DMS153 treated with DMSO at 0.1 percent for 48 hours (cell line): ENCODE data around the gene FOXN3.
A peak's percentile ranks its signal among the peaks of the same experiment; 100 is the strongest.

ENCODE experiments used
- DNase-seq: peaks from one replicate; lab custom pipeline; 2025; ENCODE audit not compliant: unreplicated experiment; lab: John Stamatoyannopoulos, UW

FOXN3 gene

GRCh38 chr14:89417091-89417464 is at the start of gene FOXN3:
Gene FOXN3 (minus strand): TSS chr14:89417233. CDS start chr14:89412476, 4,757 bp downstream.
- DNase-seq = peak; percentile 77

GRCh38 chr14:89466484-89466883 is 49.5 kb upstream of the FOXN3 start:
- DNase-seq = no peak

- no peak for DNase-seq
Observed at GRCh38 chr14:89465876-89466275, 48.8 kb upstream of the FOXN3 start.

- no peak for DNase-seq
Observed at GRCh38 chr14:89461256-89461655, 44.2 kb upstream of the FOXN3 start.

- no peak for DNase-seq
Observed at GRCh38 chr14:89458713-89459420, 41.8 kb upstream of the FOXN3 start.

GRCh38 chr14:89457007-89457406 is 40.0 kb upstream of the FOXN3 start:
- no peak for DNase-seq

GRCh38 chr14:89455412-89455811 is 38.4 kb upstream of the FOXN3 start:
- DNase-seq = no peak

- no peak for DNase-seq
Observed at GRCh38 chr14:89454996-89455395, 38.0 kb upstream of the FOXN3 start.

GRCh38 chr14:89452281-89452680 is 35.2 kb upstream of the FOXN3 start:
- DNase-seq = no peak

GRCh38 chr14:89451229-89451628 is 34.2 kb upstream of the FOXN3 start:
- DNase-seq = no peak

GRCh38 chr14:89447182-89447944 is 30.3 kb upstream of the FOXN3 start:
- no peak for DNase-seq

GRCh38 chr14:89445273-89445973 is 28.4 kb upstream of the FOXN3 start:
- no peak for DNase-seq

- no peak for DNase-seq
Observed at GRCh38 chr14:89444516-89445125, 27.6 kb upstream of the FOXN3 start.

- no peak for DNase-seq
Observed at GRCh38 chr14:89444044-89444443, 27.0 kb upstream of the FOXN3 start.

GRCh38 chr14:89443042-89443629 is 26.1 kb upstream of the FOXN3 start:
- no peak for DNase-seq

- no peak for DNase-seq
Observed at GRCh38 chr14:89442280-89442679, 25.2 kb upstream of the FOXN3 start.

GRCh38 chr14:89440986-89441909 is 24.2 kb upstream of the FOXN3 start:
- DNase-seq = no peak

GRCh38 chr14:89435892-89436656 is 19.0 kb upstream of the FOXN3 start:
- no peak for DNase-seq

- no peak for DNase-seq
Observed at GRCh38 chr14:89435492-89435891, 18.5 kb upstream of the FOXN3 start.
